ENCODE results near the gene TMEM269. TPM values are rescaled to one million over a fixed set of nuclear protein-coding genes. Genes with fewer than 3 reads are reported as not detected.
"Not testable (repeated sequence)": the region's sequence is repeated elsewhere in the genome, so short reads cannot be mapped to it uniquely, and the experiment has no call there.

The TMEM269 gene
- total RNA-seq, 1 donor = 1.0 TPM

DNA sequence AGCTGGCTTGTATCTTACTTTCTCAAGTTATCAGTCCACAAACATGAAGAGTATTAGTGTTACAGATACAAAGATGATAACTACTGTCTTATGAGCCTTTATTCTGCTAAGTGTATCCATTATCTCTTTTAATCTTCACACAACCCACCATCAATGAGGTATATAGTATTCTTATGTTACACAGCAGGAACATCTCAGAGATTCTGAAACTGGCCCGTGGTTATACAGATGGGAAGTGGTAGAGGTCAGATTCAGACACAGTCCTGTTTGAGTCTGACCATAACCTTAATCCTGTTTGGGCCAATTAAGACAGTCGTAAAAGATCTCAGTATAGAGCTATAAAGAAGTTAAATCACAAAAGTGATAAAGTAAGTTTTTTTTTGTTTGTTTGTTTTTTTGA is 5.1 kb upstream of the TMEM269 start:
- H3K4me3 ChIP-seq (ENCODE audit: low read length) = no peak overlapping the region
- H3K27me3 ChIP-seq (ENCODE audit: insufficient read depth, low read length) = no peaks in the 10 kb centered on the region
- H3K9me3 ChIP-seq (ENCODE audit: low read depth, low read length) = no peaks in the 10 kb centered on the region
- H3K4me1 ChIP-seq (ENCODE audit: insufficient read depth, low read length) = peaks cover 3% of the 10 kb centered on the region

DNA sequence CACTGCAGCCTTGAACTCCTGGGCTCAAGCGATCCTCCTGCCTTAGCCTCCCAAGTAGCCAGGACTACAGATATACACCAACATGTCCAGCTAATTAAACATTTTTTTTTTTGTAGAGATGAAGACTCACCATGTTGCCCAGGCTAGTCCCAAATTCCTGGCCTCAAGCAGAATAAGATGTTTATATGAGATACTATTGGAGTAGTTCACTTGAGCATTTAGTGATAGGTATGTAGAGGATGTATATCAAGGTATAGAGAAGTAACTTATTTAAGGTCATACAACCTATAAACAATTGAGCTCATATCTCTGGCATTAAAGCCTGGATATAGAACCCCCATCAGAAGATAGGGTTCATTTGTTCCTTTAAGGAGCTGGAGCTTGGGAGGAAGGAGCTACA is 4.6 kb upstream of the TMEM269 start:
- no peak overlapping the region for H3K4me3 ChIP-seq (ENCODE audit: low read length)
- no peaks in the 10 kb centered on the region for H3K27me3 ChIP-seq (ENCODE audit: insufficient read depth, low read length)
- no peaks in the 10 kb centered on the region for H3K9me3 ChIP-seq (ENCODE audit: low read depth, low read length)
- peaks cover 8% of the 10 kb centered on the region for H3K4me1 ChIP-seq (ENCODE audit: insufficient read depth, low read length)

DNA sequence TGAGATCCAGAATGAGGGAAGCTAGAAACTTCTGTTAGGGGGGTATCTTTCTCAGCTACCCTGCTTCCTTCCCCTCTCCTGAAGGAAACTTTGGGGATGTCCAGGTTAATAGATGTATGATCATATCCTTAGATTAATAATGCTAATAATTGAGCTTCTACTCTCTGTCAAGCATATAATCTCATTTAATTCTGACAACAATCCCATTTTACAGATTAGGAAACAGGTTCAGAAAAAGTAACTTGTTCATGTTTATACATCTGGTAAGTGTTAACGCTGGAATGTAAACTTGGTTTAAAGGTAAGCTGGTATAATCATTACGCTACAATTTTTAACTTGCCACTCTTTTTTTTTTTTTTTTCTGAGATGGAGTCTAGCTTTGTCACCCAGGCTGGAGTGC is 1.7 kb upstream of the TMEM269 start:
- no peaks in the 10 kb centered on the region for H3K9me3 ChIP-seq (ENCODE audit: low read depth, low read length)
- peaks cover 13% of the 10 kb centered on the region for H3K4me1 ChIP-seq (ENCODE audit: insufficient read depth, low read length)
- H3K27me3 ChIP-seq (ENCODE audit: insufficient read depth, low read length) = no peaks in the 10 kb centered on the region
- H3K4me3 ChIP-seq (ENCODE audit: low read length) = no peak overlapping the region

DNA sequence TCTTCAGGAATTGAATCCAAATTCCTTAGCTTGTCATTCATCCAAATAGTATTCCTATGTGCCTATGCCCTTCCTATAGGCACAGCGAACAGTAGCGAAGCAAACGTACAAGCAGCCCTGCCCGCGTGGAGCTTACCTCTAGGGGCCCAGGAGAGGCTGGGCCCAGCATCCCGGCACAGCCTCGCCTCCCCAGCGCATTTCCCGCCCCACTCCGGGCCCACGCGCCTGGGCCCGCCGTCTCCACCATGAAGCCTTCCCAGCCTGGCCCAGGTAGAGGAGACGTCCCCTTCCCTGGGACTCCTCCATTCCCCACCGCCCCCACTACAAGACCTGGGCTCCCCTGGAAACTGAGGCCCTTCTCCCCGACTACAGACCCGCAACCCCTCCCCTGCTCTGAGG is 245 bp upstream of the TMEM269 start:
- peaks cover 13% of the 10 kb centered on the region for H3K4me1 ChIP-seq (ENCODE audit: insufficient read depth, low read length)
- no peak overlapping the region for H3K4me3 ChIP-seq (ENCODE audit: low read length)
- no peaks in the 10 kb centered on the region for H3K9me3 ChIP-seq (ENCODE audit: low read depth, low read length)
- no peaks in the 10 kb centered on the region for H3K27me3 ChIP-seq (ENCODE audit: insufficient read depth, low read length)

DNA sequence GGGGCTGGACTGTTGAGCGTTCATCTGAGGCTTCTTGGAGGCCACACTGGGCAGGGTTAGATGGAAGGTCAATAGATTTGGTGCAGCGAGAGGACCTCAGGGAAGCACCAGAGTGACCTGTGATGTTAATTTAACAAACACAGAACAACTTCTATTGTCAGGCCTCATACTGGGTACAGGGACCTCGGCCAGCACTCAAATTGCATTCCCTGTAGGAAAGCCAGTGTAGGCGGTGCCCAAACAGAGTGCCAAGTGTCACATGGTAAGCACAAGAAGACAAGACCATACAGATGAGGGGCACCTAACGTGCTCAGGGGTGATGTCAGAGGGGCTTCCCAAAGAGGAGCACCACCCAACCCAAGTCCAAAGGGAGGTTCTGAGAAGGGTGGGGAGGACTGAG is 1.3 kb downstream of the TMEM269 start:
- no peak overlapping the region for H3K4me3 ChIP-seq (ENCODE audit: low read length)
- H3K9me3 ChIP-seq (ENCODE audit: low read depth, low read length) = no peaks in the 10 kb centered on the region
- H3K27me3 ChIP-seq (ENCODE audit: insufficient read depth, low read length) = no peaks in the 10 kb centered on the region
- peaks cover 13% of the 10 kb centered on the region for H3K4me1 ChIP-seq (ENCODE audit: insufficient read depth, low read length)

DNA sequence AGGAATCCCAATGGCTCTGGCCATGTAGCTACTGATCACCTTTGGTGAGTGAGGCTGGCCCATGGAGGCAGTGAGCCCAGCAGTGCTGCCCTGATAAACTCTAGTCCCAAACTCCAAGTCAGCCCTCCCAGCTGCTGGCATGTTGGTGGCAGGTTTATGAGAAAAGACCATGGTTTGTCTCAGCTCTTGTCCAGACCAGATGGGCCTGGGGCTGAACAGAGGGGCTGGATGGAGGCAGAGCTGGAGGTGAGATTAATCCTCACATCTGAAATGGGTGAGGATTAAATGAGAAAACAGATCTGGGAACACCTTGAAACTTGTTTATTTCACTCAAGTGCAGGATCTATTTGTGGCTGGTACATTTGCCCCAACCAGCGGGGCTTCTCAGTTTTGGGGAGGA is 3.2 kb downstream of the TMEM269 start:
- Histone ChIP-seq H3K27me3 (ENCODE audit: insufficient read depth, low read length) (no peaks in the 10 kb centered on the region), H3K4me3 (ENCODE audit: low read length) (no peak overlapping the region), H3K9me3 (ENCODE audit: low read depth, low read length) (no peaks in the 10 kb centered on the region), H3K4me1 (ENCODE audit: insufficient read depth, low read length) (peaks cover 13% of the 10 kb centered on the region)

DNA sequence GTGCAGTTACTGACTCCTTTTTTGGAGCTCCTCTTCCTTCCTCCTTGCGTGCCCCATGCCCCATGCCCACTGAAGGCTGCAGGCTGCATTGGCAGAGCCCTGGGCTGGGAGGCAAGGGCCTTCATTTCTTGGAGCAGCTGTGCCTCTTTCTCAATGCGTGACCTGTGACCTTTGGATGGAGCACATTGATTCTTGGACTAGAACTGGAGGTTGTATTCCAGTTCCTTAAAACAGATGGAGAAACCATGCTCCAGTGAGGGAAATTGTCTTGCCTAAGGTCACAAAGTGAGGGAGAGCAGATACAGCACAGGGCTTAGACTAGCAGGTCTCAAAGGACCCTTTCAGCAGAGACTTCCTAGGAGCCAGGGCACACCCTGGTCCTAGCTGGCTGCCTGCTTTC is 9.0 kb downstream of the TMEM269 start:
- Histone ChIP-seq H3K4me3 (ENCODE audit: low read length) (no peak overlapping the region), H3K27me3 (ENCODE audit: insufficient read depth, low read length) (no peaks in the 10 kb centered on the region), H3K9me3 (ENCODE audit: low read depth, low read length) (no peaks in the 10 kb centered on the region), H3K4me1 (ENCODE audit: insufficient read depth, low read length) (no peaks in the 10 kb centered on the region)

DNA sequence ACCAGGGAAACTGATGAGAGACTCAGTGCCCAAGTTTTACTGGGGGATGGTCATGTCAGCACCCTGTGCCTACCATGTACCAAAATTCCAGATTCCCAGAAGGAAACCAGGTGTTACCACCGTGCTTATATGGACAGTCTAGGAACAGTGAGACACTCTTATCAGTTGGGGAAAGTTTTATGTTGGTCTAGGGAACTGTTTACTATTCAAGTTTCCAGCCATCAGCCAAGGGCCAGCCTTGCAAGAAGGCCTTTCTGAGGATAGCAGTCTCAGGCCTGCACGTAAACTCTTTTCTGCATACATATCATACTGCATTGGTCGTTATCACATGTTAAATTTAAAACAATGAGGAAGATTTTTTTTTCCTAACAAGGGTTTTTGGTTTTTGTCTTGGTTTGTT is 12.6 kb downstream of the TMEM269 start:
- Histone ChIP-seq H3K4me3 (ENCODE audit: low read length) (no peak overlapping the region), H3K27me3 (ENCODE audit: insufficient read depth, low read length) (no peaks in the 10 kb centered on the region), H3K4me1 (ENCODE audit: insufficient read depth, low read length) (no peaks in the 10 kb centered on the region), H3K9me3 (ENCODE audit: low read depth, low read length) (no peaks in the 10 kb centered on the region)

DNA sequence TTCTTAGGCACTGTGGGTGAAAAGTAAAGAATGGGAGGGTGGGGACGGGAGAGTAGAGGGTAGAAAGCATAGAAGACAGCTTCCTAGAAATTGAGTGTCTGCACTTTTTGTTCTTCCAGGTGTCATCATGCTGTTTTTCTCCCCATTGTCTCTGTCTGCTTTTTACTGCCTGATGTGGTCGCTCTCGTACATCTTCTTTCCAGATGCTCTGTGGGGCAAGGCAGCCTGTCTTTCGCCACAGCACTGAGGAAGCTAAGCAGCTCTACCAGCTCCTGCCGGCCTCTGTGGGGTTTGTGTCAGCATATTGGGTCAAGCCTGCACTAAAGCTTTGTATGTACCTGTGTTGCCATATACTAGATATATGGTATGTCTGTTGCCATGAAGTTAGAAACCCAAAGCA is 13.2 kb downstream of the TMEM269 start:
- Histone ChIP-seq H3K27me3 (ENCODE audit: insufficient read depth, low read length) (no peaks in the 10 kb centered on the region), H3K4me1 (ENCODE audit: insufficient read depth, low read length) (no peaks in the 10 kb centered on the region), H3K9me3 (ENCODE audit: low read depth, low read length) (no peaks in the 10 kb centered on the region)

DNA sequence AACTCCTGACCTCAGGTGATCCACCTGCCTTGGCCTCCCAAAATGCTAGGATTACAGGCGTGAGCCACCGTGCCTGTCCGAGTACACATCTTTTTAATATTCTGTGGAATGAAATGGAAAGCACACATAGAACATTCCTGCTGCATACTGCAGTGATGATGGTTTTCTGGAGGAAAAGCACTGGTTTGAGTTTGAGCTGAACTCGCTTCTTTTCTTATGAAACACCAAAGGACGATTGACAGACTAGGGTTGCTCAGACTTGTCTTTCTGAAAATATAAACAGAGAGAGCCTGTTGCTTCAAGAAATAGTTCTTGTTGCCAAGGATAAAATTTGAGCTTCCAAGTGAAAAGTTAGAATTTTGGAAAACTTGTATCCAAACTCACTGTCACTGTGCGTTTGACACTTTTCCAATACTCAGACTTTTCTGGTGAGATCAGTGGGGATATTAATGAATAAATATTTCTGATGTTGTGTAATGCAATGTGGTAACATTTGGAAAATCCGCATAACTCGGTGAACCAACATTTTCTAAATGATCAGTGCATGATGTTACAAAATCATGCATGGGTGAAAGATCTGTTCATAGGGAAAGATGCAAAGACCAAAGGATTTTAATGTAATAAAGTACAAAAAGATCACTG is 17.2 kb downstream of the TMEM269 start:
- Histone ChIP-seq H3K9me3 (ENCODE audit: low read depth, low read length) (no peaks in the 10 kb centered on the region), H3K4me3 (ENCODE audit: low read length) (no peak overlapping the region), H3K4me1 (ENCODE audit: insufficient read depth, low read length) (no peaks in the 10 kb centered on the region), H3K27me3 (ENCODE audit: insufficient read depth, low read length) (no peaks in the 10 kb centered on the region)

More for the DNA sequence above, 13.2 kb downstream of the TMEM269 start:
- H3K4me3 ChIP-seq (ENCODE audit: low read length) = no peak overlapping the region

DNA sequence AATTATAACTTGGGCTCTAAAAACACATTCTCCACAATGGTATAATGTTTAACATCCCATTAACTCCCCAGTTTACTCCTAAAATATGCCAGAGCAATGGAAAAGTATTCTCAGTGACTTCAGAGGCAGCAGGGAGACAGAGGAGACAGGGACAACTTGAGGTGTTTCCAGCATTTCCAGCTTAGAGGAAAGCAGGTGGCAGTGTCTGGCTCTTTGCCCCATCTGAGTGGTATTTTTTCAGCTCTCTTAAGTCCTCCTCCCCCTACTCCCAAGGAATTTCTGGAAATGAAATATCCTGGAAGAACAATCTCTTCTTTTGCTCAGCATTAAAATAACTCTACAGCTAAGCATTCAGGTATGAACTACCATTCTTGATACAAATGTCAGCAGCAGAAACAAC is 21.4 kb downstream of the TMEM269 start:
- no peak overlapping the region for H3K4me3 ChIP-seq (ENCODE audit: low read length)
- no peaks in the 10 kb centered on the region for H3K27me3 ChIP-seq (ENCODE audit: insufficient read depth, low read length)
- no peaks in the 10 kb centered on the region for H3K4me1 ChIP-seq (ENCODE audit: insufficient read depth, low read length)
- no peaks in the 10 kb centered on the region for H3K9me3 ChIP-seq (ENCODE audit: low read depth, low read length)

DNA sequence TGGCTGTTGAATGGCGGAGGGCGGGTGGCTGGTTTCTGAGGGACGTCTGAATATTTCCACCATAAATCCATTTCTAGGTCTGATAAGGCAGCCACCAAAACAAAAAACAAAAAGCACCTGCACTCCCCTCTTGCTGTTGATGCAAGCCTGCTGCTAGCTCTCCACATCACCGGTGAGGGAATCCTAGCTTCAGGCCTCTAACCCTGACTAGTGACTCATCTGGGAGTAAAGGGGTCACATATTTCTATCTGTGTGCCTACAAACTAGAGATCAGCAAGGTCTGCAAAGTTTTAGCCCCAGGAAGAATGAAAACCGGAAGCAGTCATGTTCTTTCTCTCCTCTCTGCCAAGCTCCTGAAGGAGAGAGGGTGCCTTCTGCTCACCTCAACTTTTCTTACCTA is 21.8 kb downstream of the TMEM269 start:
- Histone ChIP-seq H3K4me3 (ENCODE audit: low read length) (no peak overlapping the region), H3K4me1 (ENCODE audit: insufficient read depth, low read length) (no peaks in the 10 kb centered on the region), H3K27me3 (ENCODE audit: insufficient read depth, low read length) (no peaks in the 10 kb centered on the region), H3K9me3 (ENCODE audit: low read depth, low read length) (no peaks in the 10 kb centered on the region)

DNA sequence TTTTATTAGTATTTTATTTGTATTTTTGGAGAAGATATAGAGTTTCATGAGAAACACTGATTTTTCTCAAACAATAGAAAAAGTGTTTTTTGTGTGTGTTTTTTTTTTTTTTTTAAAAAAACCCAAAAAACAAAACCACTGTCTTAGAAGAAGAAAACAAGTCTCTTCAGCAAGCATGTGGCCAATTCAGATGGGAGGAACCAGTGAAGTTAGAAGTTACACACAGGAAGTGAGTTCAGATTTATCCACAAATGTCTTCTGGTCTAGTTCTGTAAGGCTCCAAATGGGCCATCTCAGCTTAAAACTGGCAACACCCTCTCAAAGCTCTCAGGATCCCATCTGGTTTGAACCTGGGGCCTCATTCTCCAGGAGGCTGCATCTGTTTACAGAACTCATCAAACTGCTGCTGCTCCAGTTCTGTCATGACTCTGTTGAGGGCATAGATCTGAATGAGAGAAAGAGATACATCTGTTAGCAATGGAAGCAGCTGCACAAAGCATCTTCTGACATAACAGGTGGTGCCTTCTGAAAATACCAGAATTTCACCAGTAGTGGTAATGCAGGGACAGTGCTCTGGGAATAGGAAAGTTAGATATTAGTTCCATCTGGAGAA is 22.4 kb downstream of the TMEM269 start:
- Histone ChIP-seq H3K4me3 (ENCODE audit: low read length) (no peak overlapping the region), H3K27me3 (ENCODE audit: insufficient read depth, low read length) (no peaks in the 10 kb centered on the region), H3K9me3 (ENCODE audit: low read depth, low read length) (no peaks in the 10 kb centered on the region), H3K4me1 (ENCODE audit: insufficient read depth, low read length) (no peaks in the 10 kb centered on the region)

DNA sequence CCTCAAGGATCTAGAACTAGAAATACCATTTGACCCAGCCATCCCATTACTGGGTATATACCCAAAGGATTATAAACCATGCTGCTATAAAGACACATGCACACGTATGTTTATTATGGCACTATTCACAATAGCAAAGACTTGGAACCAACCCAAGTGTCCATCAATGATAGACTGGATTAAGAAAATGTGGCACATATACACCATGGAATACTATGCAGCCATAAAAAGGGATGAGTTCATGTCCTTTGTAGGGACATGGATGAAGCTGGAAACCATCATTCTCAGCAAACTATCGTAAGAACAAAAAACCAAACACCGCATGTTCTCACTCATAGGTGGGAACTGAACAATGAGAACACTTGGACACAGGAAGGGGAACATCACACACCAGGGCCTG is 30.0 kb downstream of the TMEM269 start:
- not testable (repeated sequence) for H3K9me3 ChIP-seq (ENCODE audit: low read depth, low read length); H3K4me3 ChIP-seq (ENCODE audit: low read length); H3K27me3 ChIP-seq (ENCODE audit: insufficient read depth, low read length)
- peaks cover 19% of the 10 kb centered on the region for H3K4me1 ChIP-seq (ENCODE audit: insufficient read depth, low read length)

DNA sequence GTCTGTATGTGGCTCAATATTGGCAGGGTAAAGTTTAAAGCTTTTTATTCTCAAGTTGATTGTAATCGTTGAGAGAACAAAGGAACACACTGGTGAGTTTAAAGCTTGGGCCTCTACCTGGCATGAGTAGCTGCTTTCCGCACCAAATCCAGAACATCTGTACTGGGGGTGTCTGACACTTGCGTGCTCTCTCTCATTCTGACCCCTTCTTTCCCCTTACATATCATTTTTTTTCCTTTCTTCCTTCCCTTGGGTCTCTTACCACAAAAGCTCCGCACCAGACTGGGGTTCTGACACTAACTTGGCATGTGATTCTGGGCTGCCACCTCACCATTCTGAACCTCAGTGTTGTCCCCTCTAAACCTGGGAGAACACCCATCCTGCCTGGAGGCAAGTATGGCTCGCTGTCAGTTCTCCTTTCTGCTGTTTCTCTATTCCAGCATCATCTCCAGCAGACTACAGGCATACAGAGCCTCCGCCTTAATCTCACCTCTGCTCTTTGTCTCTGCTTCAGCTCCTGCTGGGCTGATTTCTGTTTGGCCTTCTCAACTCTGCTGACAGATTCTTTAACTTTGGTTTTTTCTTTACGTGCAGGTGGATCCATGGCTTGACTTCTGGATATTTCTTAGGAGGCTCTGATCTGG is 31.3 kb downstream of the TMEM269 start:
- Histone ChIP-seq H3K27me3 (ENCODE audit: insufficient read depth, low read length) (no peaks in the 10 kb centered on the region), H3K9me3 (ENCODE audit: low read depth, low read length) (no peaks in the 10 kb centered on the region), H3K4me1 (ENCODE audit: insufficient read depth, low read length) (peaks cover 19% of the 10 kb centered on the region), H3K4me3 (ENCODE audit: low read length) (peak overlapping the region; percentile 65)
